ENCODE measurements around the gene SCFD1. TPM values are rescaled to one million over a fixed set of nuclear protein-coding genes. Genes with fewer than 3 reads are reported as not detected.

SCFD1 gene
- total and polyA plus RNA-seq, 4 donors, result 24.6 to 82.1 (median 52.6) TPM

DNA sequence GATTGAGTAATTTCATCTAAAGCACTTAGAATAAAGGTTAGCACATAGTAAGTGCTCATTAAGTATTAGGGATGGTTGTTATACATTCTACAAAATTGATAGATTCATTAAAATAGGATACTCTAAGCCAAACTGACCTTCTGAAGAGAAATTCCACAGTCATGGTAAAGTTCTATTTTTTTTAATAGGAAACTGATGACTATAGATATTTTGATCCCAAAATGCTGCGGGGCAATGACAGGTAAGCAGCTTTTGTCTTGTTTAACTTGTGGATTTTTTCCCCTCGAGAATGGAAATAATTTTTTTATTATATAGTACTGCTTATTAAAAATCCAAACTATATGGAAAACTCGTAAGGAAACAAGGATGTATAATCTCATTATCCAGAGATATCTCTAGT, 97.0 kb downstream of the SCFD1 start:
- no peak overlapping the region for H3K27ac ChIP-seq (ENCODE audit: low read depth in 1 of 2, low read length in 2 of 2)
- no peak for DNase-seq (ENCODE audit: low spot score)
- H3K36me3 ChIP-seq (ENCODE audit: control insufficient read depth in 4 of 4, insufficient read depth in 3 of 4, low read depth in 1 of 4, low read length in 3 of 4), result peaks cover 0 to 21% (median 10%) of the 10 kb centered on the region in 4 donors
- H3K9me3 ChIP-seq (ENCODE audit: control insufficient read depth in 4 of 4, low read length in 3 of 4), result no peaks in the 10 kb centered on the region
- no peak overlapping the region for H3K4me3 ChIP-seq (ENCODE audit: low read depth in 1 of 3, low read length in 3 of 3)
- no peaks in the 10 kb centered on the region for H3K27me3 ChIP-seq (ENCODE audit: control insufficient read depth in 4 of 4, insufficient read depth in 4 of 4, low read length in 3 of 4)
- no peak overlapping the region for H3K9ac ChIP-seq (ENCODE audit: low read depth in 1 of 2, low read length in 2 of 2)
- H3K4me1 ChIP-seq (ENCODE audit: control insufficient read depth in 4 of 4, insufficient read depth in 4 of 4, low read length in 3 of 4), result no peaks in the 10 kb centered on the region
- TF ChIP-seq EGR1 (IDR thresholded peaks at IDR 0.05; ENCODE audit: low read depth in 2 of 2) (no peak), YY1 (IDR thresholded peaks at IDR 0.05) (no peak), RXRA (IDR thresholded peaks at IDR 0.05) (no peak), FOXA2 (IDR thresholded peaks at IDR 0.05) (no peak), RAD21 (IDR thresholded peaks at IDR 0.05) (no peak), HNF4G (IDR thresholded peaks at IDR 0.05) (no peak)
- TF ChIP-seq, protein P1, sequence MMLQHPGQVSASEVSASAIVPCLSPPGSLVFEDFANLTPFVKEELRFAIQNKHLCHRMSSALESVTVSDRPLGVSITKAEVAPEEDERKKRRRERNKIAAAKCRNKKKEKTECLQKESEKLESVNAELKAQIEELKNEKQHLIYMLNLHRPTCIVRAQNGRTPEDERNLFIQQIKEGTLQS (IDR thresholded peaks at IDR 0.05), result no peak
- WGBS, result 98% methylated on average over 3 of the region's 3 CpGs

DNA sequence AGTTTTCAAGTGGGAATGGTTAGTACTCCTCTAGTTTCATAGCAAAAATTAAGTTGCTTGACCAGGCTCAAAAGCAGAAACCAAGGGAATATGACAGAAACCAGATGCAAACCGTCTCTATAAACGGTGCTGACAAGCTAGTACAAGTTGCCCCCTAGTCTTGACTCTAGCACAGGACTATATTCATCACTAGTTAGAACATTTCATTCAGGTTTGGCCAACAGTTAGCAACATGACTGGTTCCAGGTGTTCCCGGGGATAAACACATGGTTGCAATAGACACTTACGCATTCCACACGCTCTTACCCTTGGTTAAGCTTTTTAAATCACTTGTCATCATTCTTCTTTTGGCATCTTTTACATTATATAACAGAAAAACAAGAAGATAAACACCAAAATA, 103.6 kb downstream of the SCFD1 start:
- Histone ChIP-seq H3K4me3 (ENCODE audit: low read depth in 1 of 3, low read length in 3 of 3) (no peak overlapping the region), H3K4me1 (ENCODE audit: control insufficient read depth in 4 of 4, insufficient read depth in 4 of 4, low read length in 3 of 4) (peaks cover 0 to 2% (median 0%) of the 10 kb centered on the region in 4 donors), H3K27ac (ENCODE audit: low read depth in 1 of 2, low read length in 2 of 2) (no peak overlapping the region), H3K36me3 (ENCODE audit: control insufficient read depth in 4 of 4, insufficient read depth in 3 of 4, low read depth in 1 of 4, low read length in 3 of 4) (peaks cover 4 to 26% (median 21%) of the 10 kb centered on the region in 4 donors), H3K9ac (ENCODE audit: low read depth in 1 of 2, low read length in 2 of 2) (no peak overlapping the region), H3K27me3 (ENCODE audit: control insufficient read depth in 4 of 4, insufficient read depth in 4 of 4, low read length in 3 of 4) (no peaks in the 10 kb centered on the region), H3K9me3 (ENCODE audit: control insufficient read depth in 4 of 4, low read length in 3 of 4) (no peaks in the 10 kb centered on the region)
- 94% methylated on average over 5 of the region's 5 CpGs for WGBS
- DNase-seq (ENCODE audit: low spot score), result no peak
- TF ChIP-seq JUND (IDR thresholded peaks at IDR 0.05), result no peak
- TF ChIP-seq, protein P2, sequence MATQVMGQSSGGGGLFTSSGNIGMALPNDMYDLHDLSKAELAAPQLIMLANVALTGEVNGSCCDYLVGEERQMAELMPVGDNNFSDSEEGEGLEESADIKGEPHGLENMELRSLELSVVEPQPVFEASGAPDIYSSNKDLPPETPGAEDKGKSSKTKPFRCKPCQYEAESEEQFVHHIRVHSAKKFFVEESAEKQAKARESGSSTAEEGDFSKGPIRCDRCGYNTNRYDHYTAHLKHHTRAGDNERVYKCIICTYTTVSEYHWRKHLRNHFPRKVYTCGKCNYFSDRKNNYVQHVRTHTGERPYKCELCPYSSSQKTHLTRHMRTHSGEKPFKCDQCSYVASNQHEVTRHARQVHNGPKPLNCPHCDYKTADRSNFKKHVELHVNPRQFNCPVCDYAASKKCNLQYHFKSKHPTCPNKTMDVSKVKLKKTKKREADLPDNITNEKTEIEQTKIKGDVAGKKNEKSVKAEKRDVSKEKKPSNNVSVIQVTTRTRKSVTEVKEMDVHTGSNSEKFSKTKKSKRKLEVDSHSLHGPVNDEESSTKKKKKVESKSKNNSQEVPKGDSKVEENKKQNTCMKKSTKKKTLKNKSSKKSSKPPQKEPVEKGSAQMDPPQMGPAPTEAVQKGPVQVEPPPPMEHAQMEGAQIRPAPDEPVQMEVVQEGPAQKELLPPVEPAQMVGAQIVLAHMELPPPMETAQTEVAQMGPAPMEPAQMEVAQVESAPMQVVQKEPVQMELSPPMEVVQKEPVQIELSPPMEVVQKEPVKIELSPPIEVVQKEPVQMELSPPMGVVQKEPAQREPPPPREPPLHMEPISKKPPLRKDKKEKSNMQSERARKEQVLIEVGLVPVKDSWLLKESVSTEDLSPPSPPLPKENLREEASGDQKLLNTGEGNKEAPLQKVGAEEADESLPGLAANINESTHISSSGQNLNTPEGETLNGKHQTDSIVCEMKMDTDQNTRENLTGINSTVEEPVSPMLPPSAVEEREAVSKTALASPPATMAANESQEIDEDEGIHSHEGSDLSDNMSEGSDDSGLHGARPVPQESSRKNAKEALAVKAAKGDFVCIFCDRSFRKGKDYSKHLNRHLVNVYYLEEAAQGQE (IDR thresholded peaks at IDR 0.05), result no peak
- TF ChIP-seq GABPA (IDR thresholded peaks at IDR 0.05 in 1 of 2, conservative IDR thresholded peaks at IDR 0.05 in 1 of 2), result no peak
- TF ChIP-seq TAF1 (conservative IDR thresholded peaks at IDR 0.05), result no peak
- TF ChIP-seq, protein P3, sequence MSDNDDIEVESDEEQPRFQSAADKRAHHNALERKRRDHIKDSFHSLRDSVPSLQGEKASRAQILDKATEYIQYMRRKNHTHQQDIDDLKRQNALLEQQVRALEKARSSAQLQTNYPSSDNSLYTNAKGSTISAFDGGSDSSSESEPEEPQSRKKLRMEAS (IDR thresholded peaks at IDR 0.05), result no peak
- no peak for TF ChIP-seq EGR1 (IDR thresholded peaks at IDR 0.05; ENCODE audit: low read depth in 2 of 2)
- TF ChIP-seq RAD21 (IDR thresholded peaks at IDR 0.05), result no peak
- no peak for TF ChIP-seq HNF4G (IDR thresholded peaks at IDR 0.05)
- TF ChIP-seq FOXA2 (IDR thresholded peaks at IDR 0.05), result no peak

DNA sequence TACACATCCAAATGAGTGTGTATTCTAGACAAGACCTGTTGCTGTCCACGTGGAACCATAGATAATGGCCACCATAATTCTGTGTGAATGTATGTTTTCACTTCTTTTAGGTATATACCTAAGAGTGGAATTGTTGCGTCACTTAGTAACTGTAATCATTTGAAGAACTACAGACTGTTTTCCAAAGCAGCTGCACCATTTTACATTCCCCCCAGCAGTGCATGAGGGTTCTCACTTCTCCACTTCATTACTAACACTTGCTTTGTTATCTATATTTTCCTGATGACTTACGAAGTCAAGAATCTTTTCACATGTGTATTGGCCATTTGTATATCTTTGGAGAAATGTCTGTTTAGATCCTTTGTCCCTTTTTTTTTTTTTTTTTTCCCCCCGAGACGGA, 106.4 kb downstream of the SCFD1 start:
- TF ChIP-seq, protein P2 (IDR thresholded peaks at IDR 0.05), result no peak
- no peak for TF ChIP-seq RXRA (IDR thresholded peaks at IDR 0.05)
- TF ChIP-seq, protein P4, sequence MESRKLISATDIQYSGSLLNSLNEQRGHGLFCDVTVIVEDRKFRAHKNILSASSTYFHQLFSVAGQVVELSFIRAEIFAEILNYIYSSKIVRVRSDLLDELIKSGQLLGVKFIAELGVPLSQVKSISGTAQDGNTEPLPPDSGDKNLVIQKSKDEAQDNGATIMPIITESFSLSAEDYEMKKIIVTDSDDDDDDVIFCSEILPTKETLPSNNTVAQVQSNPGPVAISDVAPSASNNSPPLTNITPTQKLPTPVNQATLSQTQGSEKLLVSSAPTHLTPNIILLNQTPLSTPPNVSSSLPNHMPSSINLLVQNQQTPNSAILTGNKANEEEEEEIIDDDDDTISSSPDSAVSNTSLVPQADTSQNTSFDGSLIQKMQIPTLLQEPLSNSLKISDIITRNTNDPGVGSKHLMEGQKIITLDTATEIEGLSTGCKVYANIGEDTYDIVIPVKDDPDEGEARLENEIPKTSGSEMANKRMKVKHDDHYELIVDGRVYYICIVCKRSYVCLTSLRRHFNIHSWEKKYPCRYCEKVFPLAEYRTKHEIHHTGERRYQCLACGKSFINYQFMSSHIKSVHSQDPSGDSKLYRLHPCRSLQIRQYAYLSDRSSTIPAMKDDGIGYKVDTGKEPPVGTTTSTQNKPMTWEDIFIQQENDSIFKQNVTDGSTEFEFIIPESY (IDR thresholded peaks at IDR 0.05), result no peak
- TF ChIP-seq, protein P5, sequence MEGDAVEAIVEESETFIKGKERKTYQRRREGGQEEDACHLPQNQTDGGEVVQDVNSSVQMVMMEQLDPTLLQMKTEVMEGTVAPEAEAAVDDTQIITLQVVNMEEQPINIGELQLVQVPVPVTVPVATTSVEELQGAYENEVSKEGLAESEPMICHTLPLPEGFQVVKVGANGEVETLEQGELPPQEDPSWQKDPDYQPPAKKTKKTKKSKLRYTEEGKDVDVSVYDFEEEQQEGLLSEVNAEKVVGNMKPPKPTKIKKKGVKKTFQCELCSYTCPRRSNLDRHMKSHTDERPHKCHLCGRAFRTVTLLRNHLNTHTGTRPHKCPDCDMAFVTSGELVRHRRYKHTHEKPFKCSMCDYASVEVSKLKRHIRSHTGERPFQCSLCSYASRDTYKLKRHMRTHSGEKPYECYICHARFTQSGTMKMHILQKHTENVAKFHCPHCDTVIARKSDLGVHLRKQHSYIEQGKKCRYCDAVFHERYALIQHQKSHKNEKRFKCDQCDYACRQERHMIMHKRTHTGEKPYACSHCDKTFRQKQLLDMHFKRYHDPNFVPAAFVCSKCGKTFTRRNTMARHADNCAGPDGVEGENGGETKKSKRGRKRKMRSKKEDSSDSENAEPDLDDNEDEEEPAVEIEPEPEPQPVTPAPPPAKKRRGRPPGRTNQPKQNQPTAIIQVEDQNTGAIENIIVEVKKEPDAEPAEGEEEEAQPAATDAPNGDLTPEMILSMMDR (IDR thresholded peaks at IDR 0.05; ENCODE audit: low read depth, low read length, missing input control), result no peak
- no peak overlapping the region for H3K27ac ChIP-seq (ENCODE audit: low read depth in 1 of 2, low read length in 2 of 2)
- DNase-seq (ENCODE audit: low spot score), result no peak
- H3K9ac ChIP-seq (ENCODE audit: low read depth in 1 of 2, low read length in 2 of 2), result no peak overlapping the region
- 79% methylated on average over 5 of the region's 5 CpGs for WGBS
- H3K36me3 ChIP-seq (ENCODE audit: control insufficient read depth in 4 of 4, insufficient read depth in 3 of 4, low read depth in 1 of 4, low read length in 3 of 4), result peaks cover 4 to 29% (median 22%) of the 10 kb centered on the region in 4 donors
- H3K4me3 ChIP-seq (ENCODE audit: low read depth in 1 of 3, low read length in 3 of 3), result no peak overlapping the region
- no peaks in the 10 kb centered on the region for H3K27me3 ChIP-seq (ENCODE audit: control insufficient read depth in 4 of 4, insufficient read depth in 4 of 4, low read length in 3 of 4)
- peaks cover 0 to 2% (median 0%) of the 10 kb centered on the region in 4 donors for H3K4me1 ChIP-seq (ENCODE audit: control insufficient read depth in 4 of 4, insufficient read depth in 4 of 4, low read length in 3 of 4)
- no peaks in the 10 kb centered on the region for H3K9me3 ChIP-seq (ENCODE audit: control insufficient read depth in 4 of 4, low read length in 3 of 4)
